ENCODE results near the gene HMG20A. TPM values are rescaled to one million over a fixed set of nuclear protein-coding genes. Genes with fewer than 3 reads are reported as not detected.

HMG20A gene
- total RNA-seq, 3 donors from 2014 or later (not counting 1 experiment from before 2014, with no cell fraction given) = 48.4 to 71.0 (median 53.9) TPM

GRCh38 chr15:77526595-77527163 is 106.0 kb downstream of the HMG20A start:
- Mint-ChIP-seq H3K27ac (no peak overlapping the region), H3K4me3 (no peak overlapping the region), H3K4me1 (no peaks in the 10 kb centered on the region), H3K9me3 (no peaks in the 10 kb centered on the region), H3K27me3 (ENCODE audit: low read depth in 2 of 2) (peaks cover 0 to 4% of the 10 kb centered on the region in 2 donors), H3K36me3 (no peaks in the 10 kb centered on the region)
- ATAC-seq (no peak), DNase-seq (no peak)
- H3K36me3 ChIP-seq (ENCODE audit: control insufficient read depth, insufficient read depth, low read length) = no peaks in the 10 kb centered on the region
- no peaks in the 10 kb centered on the region for H3K9me3 ChIP-seq (ENCODE audit: control insufficient read depth, insufficient read depth, low read length)
- H3K27me3 ChIP-seq (ENCODE audit: control insufficient read depth, insufficient read depth, low read length) = no peaks in the 10 kb centered on the region
- WGBS (ENCODE audit: insufficient coverage) = 93% methylated on average over 14 of the region's 14 CpGs
- H3K4me1 ChIP-seq (ENCODE audit: control insufficient read depth, insufficient read depth, low read length) = no peaks in the 10 kb centered on the region
- intact Hi-C loops (cut with micrococcal nuclease) = no loop called here
- H3K4me3 ChIP-seq (ENCODE audit: low read length) = no peak overlapping the region
- H3K27ac ChIP-seq (ENCODE audit: low read length) = no peak overlapping the region
- TF ChIP-seq CTCF (IDR thresholded peaks at IDR 0.05) = no peak

- Histone ChIP-seq H3K27ac (ENCODE audit: low read length) (no peak overlapping the region), H3K4me1 (ENCODE audit: control insufficient read depth, insufficient read depth, low read length) (no peaks in the 10 kb centered on the region), H3K9me3 (ENCODE audit: control insufficient read depth, insufficient read depth, low read length) (no peaks in the 10 kb centered on the region), H3K4me3 (ENCODE audit: low read length) (no peak overlapping the region), H3K27me3 (ENCODE audit: control insufficient read depth, insufficient read depth, low read length) (no peaks in the 10 kb centered on the region), H3K36me3 (ENCODE audit: control insufficient read depth, insufficient read depth, low read length) (no peaks in the 10 kb centered on the region)
- intact Hi-C loops (cut with micrococcal nuclease) = no loop called here
- Mint-ChIP-seq H3K27me3 (ENCODE audit: low read depth in 2 of 2) (peaks cover 0 to 9% of the 10 kb centered on the region in 2 donors), H3K9me3 (no peaks in the 10 kb centered on the region), H3K36me3 (no peaks in the 10 kb centered on the region), H3K4me1 (no peaks in the 10 kb centered on the region), H3K4me3 (no peak overlapping the region), H3K27ac (no peak overlapping the region)
- 36% methylated on average over 15 of the region's 15 CpGs for WGBS (ENCODE audit: insufficient coverage)
- DNase-seq (no peak), ATAC-seq (no peak)
- TF ChIP-seq CTCF (IDR thresholded peaks at IDR 0.05) = no peak
These were observed 106.6 kb downstream of the HMG20A start for GRCh38 chr15:77527164-77527778.

- Histone ChIP-seq H3K36me3 (ENCODE audit: control insufficient read depth, insufficient read depth, low read length) (no peaks in the 10 kb centered on the region), H3K4me3 (ENCODE audit: low read length) (no peak overlapping the region), H3K27me3 (ENCODE audit: control insufficient read depth, insufficient read depth, low read length) (no peaks in the 10 kb centered on the region), H3K27ac (ENCODE audit: low read length) (no peak overlapping the region), H3K9me3 (ENCODE audit: control insufficient read depth, insufficient read depth, low read length) (no peaks in the 10 kb centered on the region), H3K4me1 (ENCODE audit: control insufficient read depth, insufficient read depth, low read length) (no peaks in the 10 kb centered on the region)
- Mint-ChIP-seq H3K27ac (no peak overlapping the region), H3K4me1 (no peaks in the 10 kb centered on the region), H3K4me3 (no peak overlapping the region), H3K9me3 (no peaks in the 10 kb centered on the region), H3K27me3 (ENCODE audit: low read depth in 2 of 2) (peaks cover 0 to 12% of the 10 kb centered on the region in 2 donors), H3K36me3 (no peaks in the 10 kb centered on the region)
- DNase-seq = no peak
- intact Hi-C loops (cut with micrococcal nuclease) = no loop called here
- 94% methylated on average over 6 of the region's 6 CpGs for WGBS (ENCODE audit: insufficient coverage)
- TF ChIP-seq CTCF (IDR thresholded peaks at IDR 0.05) = no peak
- no peak for ATAC-seq
These were observed 107.1 kb downstream of the HMG20A start for GRCh38 chr15:77527831-77528231.

Measured in natural killer cell (primary cell).